T-helper 1 cell treated with Interleukin-12 subunit alpha and Interleukin-12 subunit beta and Interleukin-4 antibody, amounts not matched to agents 30 μg/mL and 1 μg/mL, for 36 hours (primary cell): ENCODE results near the gene FLNB.

ENCODE experiments used
- H3K27ac Mint-ChIP-seq: one replicate; pipeline ENCODE4 v1.8.0; 2021; ENCODE audit warnings: mild to moderate bottlenecking, mixed read lengths
- H3K27me3 Mint-ChIP-seq: one replicate; pipeline ENCODE4 v1.8.0; 2021; ENCODE audit warnings: low read depth, mixed read lengths
- H3K36me3 Mint-ChIP-seq: one replicate; pipeline ENCODE4 v1.8.0; 2021; ENCODE audit warnings: low read depth, mixed read lengths
- H3K4me1 Mint-ChIP-seq: one replicate; pipeline ENCODE4 v1.8.0; 2021; ENCODE audit warnings: low read depth, mixed read lengths
- H3K4me3 Mint-ChIP-seq: one replicate; pipeline ENCODE4 v1.8.0; 2021; ENCODE audit warnings: mild to moderate bottlenecking, moderate library complexity, mixed read lengths
- H3K9me3 Mint-ChIP-seq: one replicate; pipeline ENCODE4 v1.8.0; 2021; ENCODE audit warnings: mixed read lengths

The FLNB gene

DNA sequence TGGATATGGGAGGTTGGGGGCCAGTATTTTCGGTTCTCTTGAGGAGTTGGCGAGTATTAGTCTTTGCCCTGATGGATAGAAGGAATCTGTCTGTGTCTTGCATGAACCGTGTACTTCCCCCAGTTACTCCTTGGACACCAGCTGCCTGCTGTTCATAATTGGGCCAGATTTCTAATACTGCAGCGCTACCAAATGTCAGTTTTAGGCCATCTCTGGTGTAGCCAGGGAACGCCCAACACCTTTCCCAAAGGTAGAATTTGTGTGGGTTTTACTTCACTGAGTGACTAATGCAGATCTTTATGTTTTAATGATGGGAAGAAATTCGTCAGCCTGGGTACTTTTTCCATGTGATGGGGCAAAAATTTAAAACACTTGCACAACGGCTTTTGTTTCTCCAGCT, 18.4 kb downstream of the FLNB start:
- no peak overlapping the region for H3K27ac Mint-ChIP-seq
- peaks cover 2% of the 10 kb centered on the region for H3K36me3 Mint-ChIP-seq
- no peaks in the 10 kb centered on the region for H3K27me3 Mint-ChIP-seq
- no peaks in the 10 kb centered on the region for H3K9me3 Mint-ChIP-seq
- H3K4me3 Mint-ChIP-seq: no peak overlapping the region
- H3K4me1 Mint-ChIP-seq: peaks cover 34% of the 10 kb centered on the region

DNA sequence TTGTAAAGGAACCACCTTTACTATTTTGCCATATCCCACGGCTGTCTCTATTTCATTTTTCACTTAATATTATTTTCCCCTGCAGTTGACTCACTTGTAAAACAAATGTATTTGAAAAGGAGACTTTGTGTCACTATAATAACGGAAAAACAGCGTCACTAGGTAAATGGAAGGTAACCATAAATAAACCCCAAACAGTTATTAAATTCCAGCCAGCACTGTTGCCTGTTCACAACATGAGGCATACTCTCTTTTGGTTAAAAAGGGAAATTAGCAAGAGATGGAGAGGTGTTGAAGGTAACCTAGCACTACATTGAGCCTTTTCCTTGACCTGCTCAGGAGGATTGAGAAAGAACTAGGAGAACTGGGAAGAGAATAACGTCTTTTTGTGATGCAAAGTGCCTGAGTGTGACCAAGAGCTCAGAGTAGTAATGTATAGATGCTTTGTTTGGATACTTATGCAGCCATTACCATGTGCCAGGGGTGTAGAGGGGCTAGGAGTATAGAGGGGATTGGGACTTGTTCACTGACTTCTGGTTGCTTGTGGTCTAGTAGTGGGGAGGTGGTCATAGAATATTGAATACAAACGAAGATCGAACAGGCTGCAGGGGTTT, 19.6 kb downstream of the FLNB start:
- no peak overlapping the region for H3K4me3 Mint-ChIP-seq
- no peaks in the 10 kb centered on the region for H3K9me3 Mint-ChIP-seq
- peaks cover 25% of the 10 kb centered on the region for H3K4me1 Mint-ChIP-seq
- peaks cover under 1% of the 10 kb centered on the region for H3K27me3 Mint-ChIP-seq
- peaks cover 2% of the 10 kb centered on the region for H3K36me3 Mint-ChIP-seq
- H3K27ac Mint-ChIP-seq: no peak overlapping the region

DNA sequence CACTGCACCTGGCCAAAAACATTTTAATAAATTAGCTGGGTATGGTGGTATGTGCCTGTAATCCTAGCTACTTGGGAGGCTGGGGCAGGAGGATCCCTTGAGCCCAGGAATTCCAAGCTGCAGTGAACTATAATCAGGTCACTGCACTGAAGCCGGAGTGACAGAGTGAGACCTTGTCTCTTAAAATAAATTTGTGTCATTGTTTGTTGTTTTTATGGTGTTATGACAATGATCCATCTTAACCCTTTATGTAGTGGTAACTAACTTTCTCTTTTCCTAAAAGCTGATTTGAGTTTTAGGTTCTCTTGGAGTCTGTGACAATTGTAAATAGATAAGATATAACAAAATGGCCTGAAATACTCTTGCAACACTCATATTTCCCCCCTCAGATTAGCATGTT, 20.7 kb downstream of the FLNB start:
- Mint-ChIP-seq H3K9me3 (no peaks in the 10 kb centered on the region), H3K4me1 (peaks cover 28% of the 10 kb centered on the region), H3K27ac (no peak overlapping the region), H3K36me3 (peaks cover 2% of the 10 kb centered on the region), H3K27me3 (peaks cover 5% of the 10 kb centered on the region), H3K4me3 (no peak overlapping the region)

DNA sequence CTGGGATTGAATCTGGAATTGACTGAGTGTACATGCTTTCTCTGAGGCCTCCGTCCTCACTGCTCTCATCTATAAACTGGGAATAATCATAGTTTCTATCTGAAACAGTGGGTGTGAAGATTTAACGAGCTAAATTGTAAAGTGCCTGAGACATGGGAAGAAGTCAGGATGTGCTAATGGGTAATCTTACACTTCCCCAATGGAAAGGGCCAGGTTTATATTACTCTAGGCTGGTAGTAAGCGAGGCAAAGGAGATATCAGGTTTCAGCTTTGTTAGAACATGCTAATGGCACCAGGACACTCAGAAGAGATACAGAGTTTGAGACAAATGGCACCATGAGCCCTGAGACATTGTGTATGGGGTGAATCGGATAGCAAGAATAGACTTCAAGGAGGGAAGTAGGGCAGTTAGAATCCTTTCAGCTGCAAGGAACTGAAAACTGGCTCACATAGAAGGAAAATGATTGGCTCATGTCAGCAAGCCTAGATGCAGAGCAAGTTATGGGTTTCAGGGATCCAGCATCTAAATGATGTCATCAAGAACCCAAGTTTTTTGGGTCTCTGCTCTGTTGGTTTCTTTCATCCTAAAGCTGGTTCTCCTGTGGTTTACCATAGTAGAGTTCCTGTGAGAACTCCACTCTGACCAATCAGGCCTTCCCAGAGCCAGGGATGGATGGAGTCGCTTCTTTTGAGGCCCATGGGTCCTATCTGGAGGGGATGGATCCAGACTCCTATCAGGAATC, 21.8 kb downstream of the FLNB start:
- Mint-ChIP-seq H3K4me1 (peaks cover 38% of the 10 kb centered on the region), H3K4me3 (no peak overlapping the region), H3K9me3 (no peaks in the 10 kb centered on the region), H3K27ac (no peak overlapping the region), H3K36me3 (peaks cover 2% of the 10 kb centered on the region), H3K27me3 (peaks cover 5% of the 10 kb centered on the region)

DNA sequence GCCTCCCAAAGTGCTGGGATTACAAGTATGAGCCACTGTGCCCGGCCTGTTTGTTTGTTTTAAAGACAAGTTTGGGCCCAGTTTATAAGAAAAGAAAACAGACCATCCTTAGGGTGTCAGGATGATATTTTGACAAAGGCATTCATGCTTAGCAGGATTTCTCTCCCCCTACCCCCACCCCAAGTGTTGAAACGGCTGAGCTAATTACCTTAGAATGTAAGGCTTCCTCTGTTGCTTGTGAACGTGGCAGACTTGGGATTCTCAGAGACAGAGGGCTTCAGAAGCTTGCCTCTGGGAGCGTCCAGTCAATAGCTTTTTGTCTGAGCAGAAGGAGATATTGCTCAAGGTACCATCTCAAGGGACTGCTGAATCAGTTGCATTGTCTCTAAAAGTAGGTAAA, 24.0 kb downstream of the FLNB start:
- H3K4me1 Mint-ChIP-seq: peaks cover 55% of the 10 kb centered on the region
- no peak overlapping the region for H3K4me3 Mint-ChIP-seq
- H3K27ac Mint-ChIP-seq: no peak overlapping the region
- no peaks in the 10 kb centered on the region for H3K36me3 Mint-ChIP-seq
- no peaks in the 10 kb centered on the region for H3K9me3 Mint-ChIP-seq
- peaks cover 10% of the 10 kb centered on the region for H3K27me3 Mint-ChIP-seq

GRCh38 chr3:58034738-58035523, 26.7 kb downstream of the FLNB start:
- peak overlapping the region; percentile 96 for H3K27ac Mint-ChIP-seq
- H3K4me3 Mint-ChIP-seq: peak overlapping the region; percentile 76
- H3K27me3 Mint-ChIP-seq: peaks cover 14% of the 10 kb centered on the region
- peaks cover 4% of the 10 kb centered on the region for H3K36me3 Mint-ChIP-seq
- H3K4me1 Mint-ChIP-seq: peaks cover 52% of the 10 kb centered on the region
- H3K9me3 Mint-ChIP-seq: no peaks in the 10 kb centered on the region

DNA sequence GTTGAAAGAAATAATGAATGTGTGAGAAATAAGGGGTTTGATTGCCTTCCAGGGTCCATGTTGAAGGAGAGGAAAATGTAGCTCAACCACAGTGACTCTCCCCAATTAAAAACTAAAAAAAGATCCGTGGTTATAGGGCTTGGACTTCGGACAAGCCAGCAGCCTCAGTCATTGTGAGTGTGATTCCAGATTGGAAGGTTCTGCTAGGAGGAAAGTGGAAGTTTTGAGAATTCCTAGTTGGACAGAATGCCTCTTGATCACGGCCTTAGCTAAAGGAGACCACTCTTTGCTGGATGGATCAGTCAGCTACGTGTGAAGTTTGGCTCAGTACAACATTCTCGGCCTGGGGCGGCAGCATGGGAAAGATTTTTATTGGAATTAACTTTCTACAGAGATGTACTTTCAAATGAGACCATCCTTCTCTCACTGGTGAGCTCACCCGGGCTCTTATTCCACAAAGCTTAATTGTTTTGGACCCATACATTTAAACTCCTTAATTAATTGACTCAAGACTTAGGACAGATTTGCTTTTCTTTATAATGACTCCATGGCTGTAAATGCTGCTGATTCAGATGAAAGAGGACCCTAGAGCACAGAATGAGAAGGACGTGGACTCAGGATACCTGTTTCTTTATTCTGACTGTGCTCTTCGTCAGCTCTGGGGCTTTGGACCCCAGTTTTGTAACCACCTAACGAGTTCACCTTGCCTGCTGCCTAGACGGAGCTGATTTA, 27.5 kb downstream of the FLNB start:
- H3K4me3 Mint-ChIP-seq: peak overlapping the region; percentile 76
- H3K36me3 Mint-ChIP-seq: peaks cover 4% of the 10 kb centered on the region
- H3K27ac Mint-ChIP-seq: peak overlapping the region; percentile 96
- H3K4me1 Mint-ChIP-seq: peaks cover 53% of the 10 kb centered on the region
- H3K27me3 Mint-ChIP-seq: peaks cover 14% of the 10 kb centered on the region
- H3K9me3 Mint-ChIP-seq: no peaks in the 10 kb centered on the region

- Mint-ChIP-seq H3K4me1 (peaks cover 61% of the 10 kb centered on the region), H3K9me3 (no peaks in the 10 kb centered on the region), H3K27ac (peak overlapping the region; percentile 96), H3K27me3 (peaks cover 14% of the 10 kb centered on the region), H3K4me3 (peak overlapping the region; percentile 14), H3K36me3 (peaks cover 4% of the 10 kb centered on the region)
Measured at GRCh38 chr3:58036293-58037032, 28.2 kb downstream of the FLNB start.

GRCh38 chr3:58037141-58037910, 29.1 kb downstream of the FLNB start:
- peaks cover 4% of the 10 kb centered on the region for H3K36me3 Mint-ChIP-seq
- H3K4me1 Mint-ChIP-seq: peaks cover 68% of the 10 kb centered on the region
- no peaks in the 10 kb centered on the region for H3K9me3 Mint-ChIP-seq
- peaks cover 14% of the 10 kb centered on the region for H3K27me3 Mint-ChIP-seq
- H3K4me3 Mint-ChIP-seq: peak overlapping the region; percentile 57
- H3K27ac Mint-ChIP-seq: peak overlapping the region; percentile 81

GRCh38 chr3:58038675-58039292, 30.6 kb downstream of the FLNB start:
- Mint-ChIP-seq H3K9me3 (no peaks in the 10 kb centered on the region), H3K27me3 (peaks cover 8% of the 10 kb centered on the region), H3K4me3 (no peak overlapping the region), H3K27ac (no peak overlapping the region), H3K36me3 (peaks cover 4% of the 10 kb centered on the region), H3K4me1 (peaks cover 69% of the 10 kb centered on the region)

GRCh38 chr3:58039601-58040000, 31.4 kb downstream of the FLNB start:
- Mint-ChIP-seq H3K4me1 (peaks cover 68% of the 10 kb centered on the region), H3K27ac (no peak overlapping the region), H3K4me3 (no peak overlapping the region), H3K9me3 (no peaks in the 10 kb centered on the region), H3K27me3 (peaks cover 8% of the 10 kb centered on the region), H3K36me3 (peaks cover 4% of the 10 kb centered on the region)

DNA sequence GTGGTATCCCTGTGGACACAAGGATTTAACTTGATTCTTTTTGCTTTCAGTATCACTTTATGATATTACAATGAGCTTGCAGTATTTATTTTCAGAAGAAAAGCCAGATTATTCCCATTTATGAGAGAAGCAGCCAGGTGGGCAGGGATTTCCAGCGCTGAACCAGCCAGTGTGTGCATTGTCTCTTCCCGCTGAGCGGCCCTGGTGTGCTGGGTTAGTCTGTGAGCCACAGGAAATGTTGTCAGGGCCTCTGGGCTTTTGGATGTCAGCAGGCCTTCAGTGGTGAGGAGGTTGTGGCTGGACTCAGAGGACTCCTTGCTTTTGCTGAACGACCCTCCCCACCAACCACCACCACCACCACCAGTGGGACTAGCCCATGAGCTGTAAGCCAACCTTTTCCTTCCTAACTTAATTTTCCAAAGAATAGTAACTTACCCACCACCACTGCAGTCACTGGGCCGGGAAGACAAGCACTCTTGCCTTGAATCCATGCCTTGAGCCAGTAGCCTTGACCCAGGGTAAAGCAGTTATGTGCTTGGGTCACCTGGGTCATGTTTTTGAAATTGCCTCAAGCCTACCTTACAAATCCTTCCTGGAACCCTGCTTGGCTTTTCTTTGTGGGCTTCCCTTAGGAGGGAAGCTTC, 33.1 kb downstream of the FLNB start:
- H3K4me1 Mint-ChIP-seq: peaks cover 52% of the 10 kb centered on the region

More for the DNA sequence above, 33.1 kb downstream of the FLNB start:
- peak overlapping the region; percentile 62 for H3K27ac Mint-ChIP-seq
- H3K9me3 Mint-ChIP-seq: no peaks in the 10 kb centered on the region
- H3K27me3 Mint-ChIP-seq: peaks cover 4% of the 10 kb centered on the region
- peaks cover 6% of the 10 kb centered on the region for H3K36me3 Mint-ChIP-seq
- peak overlapping the region; percentile 41 for H3K4me3 Mint-ChIP-seq
